ENCODE measurements around the gene CDCA4. TPM values are rescaled to one million over a fixed set of nuclear protein-coding genes. Genes with fewer than 3 reads are reported as not detected.

Gene CDCA4
- total and polyA plus RNA-seq, 10 donors: 5.8 to 15.1 (median 8.6) TPM

DNA sequence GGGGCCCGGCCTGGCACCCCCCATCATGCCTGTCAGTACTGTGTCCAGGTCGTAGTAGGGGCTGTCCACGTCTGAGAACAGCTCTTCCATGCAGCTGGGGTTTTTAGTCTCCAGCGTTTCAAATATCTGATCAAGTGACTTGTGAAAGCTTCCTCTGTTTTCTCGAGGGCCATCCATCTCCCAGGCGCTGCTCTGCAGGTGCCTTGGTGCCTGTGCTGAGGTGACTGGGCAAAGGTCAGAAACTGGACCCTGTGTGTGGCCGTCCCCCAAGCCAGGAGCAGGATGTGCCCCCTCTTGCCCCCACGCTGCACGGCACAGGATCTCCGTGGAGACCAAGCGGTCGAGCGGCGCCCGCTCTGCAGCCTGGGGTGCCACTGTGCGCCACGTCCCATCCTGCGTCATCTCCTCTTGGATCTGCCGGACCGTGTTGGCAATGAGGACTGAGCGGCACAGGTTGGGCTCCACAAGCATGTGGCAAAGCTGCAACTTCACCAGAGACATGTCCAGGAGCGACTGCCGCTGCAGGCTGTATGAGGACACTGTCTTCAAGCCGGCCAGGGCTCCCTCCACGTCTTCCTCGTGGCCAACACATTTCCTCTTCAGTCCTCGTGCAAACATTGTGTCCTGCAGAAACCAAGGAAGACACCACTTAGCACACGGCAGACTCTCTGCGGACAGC lies 9.4 kb downstream of the CDCA4 start:
- Histone ChIP-seq H3K36me3 (peaks cover 0 to 64% (median 37%) of the 10 kb centered on the region in 6 donors), H3K27me3 (replicated peaks in 1 of 7) (no peaks in the 10 kb centered on the region), H3K4me3 (no peak overlapping the region), H3K27ac (no peak overlapping the region), H3K4me1 (peaks cover 0 to 47% (median 18%) of the 10 kb centered on the region in 6 donors), H3K9me3 (no peaks in the 10 kb centered on the region)
- 84 to 87% (median 87%) methylated on average over 16 to 29 of the region's 29 CpGs for whole genome bisulfite sequencing, 5 donors
- intact Hi-C loops (cut with DNase I; ENCODE audit: low total_unique reads): no loop called here
- no peak for TF ChIP-seq POLR2A (IDR thresholded peaks at IDR 0.05)
- no peak for TF ChIP-seq CTCF (IDR thresholded peaks at IDR 0.05 in 8 of 11, conservative IDR thresholded peaks at IDR 0.05 in 3 of 11)
- TF ChIP-seq POLR2AphosphoS5 (IDR thresholded peaks at IDR 0.05): no peak
- peak; percentile 67 for DNase-seq

DNA sequence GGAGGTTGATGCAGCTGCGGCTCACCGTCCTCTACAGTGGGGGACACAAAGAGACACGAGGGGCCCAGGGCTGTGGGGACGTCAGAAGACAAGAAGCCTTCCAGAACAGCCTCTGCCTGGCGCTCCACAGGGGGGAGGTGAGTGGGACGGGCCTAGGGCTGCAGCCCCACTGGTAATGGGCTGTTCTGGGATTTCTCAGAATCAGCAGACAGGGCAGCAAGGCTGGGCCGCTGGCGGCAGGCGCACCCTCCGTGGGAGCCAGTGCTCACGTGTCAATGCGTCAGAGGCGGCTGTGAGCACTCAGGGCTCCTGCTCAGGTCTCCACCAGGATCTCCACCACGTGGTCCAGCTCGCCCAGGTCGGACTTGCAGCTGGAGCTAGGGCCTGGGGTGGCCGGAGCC lies 10.0 kb downstream of the CDCA4 start:
- 66 to 88% (median 84%) methylated on average over 6 to 17 of the region's 17 CpGs for WGBS, 5 donors
- intact Hi-C loops (cut with DNase I; ENCODE audit: low total_unique reads): no loop called here
- Histone ChIP-seq H3K27ac (no peak overlapping the region), H3K4me3 (no peak overlapping the region), H3K4me1 (peaks cover 0 to 41% (median 16%) of the 10 kb centered on the region in 6 donors), H3K9me3 (no peaks in the 10 kb centered on the region), H3K27me3 (replicated peaks in 1 of 7) (no peaks in the 10 kb centered on the region), H3K36me3 (peaks cover 0 to 70% (median 37%) of the 10 kb centered on the region in 6 donors)
- DNase-seq: peak; percentile 72
- TF ChIP-seq POLR2A (IDR thresholded peaks at IDR 0.05) (no peak), POLR2AphosphoS5 (IDR thresholded peaks at IDR 0.05) (no peak), CTCF (IDR thresholded peaks at IDR 0.05 in 8 of 11, conservative IDR thresholded peaks at IDR 0.05 in 3 of 11) (no peak)

- H3K9me3 ChIP-seq: no peaks in the 10 kb centered on the region
- peak; percentile 21 for DNase-seq
- TF ChIP-seq CTCF (IDR thresholded peaks at IDR 0.05 in 8 of 11, conservative IDR thresholded peaks at IDR 0.05 in 3 of 11) (no peak), POLR2A (IDR thresholded peaks at IDR 0.05) (no peak), POLR2AphosphoS5 (IDR thresholded peaks at IDR 0.05) (no peak)
- no peak overlapping the region for H3K27ac ChIP-seq
- WGBS, 5 donors: 88 to 95% (median 94%) methylated on average over 4 of the region's 4 CpGs
- H3K4me1 ChIP-seq: peaks cover 0 to 33% (median 14%) of the 10 kb centered on the region in 6 donors
- H3K27me3 ChIP-seq (replicated peaks in 1 of 7): no peaks in the 10 kb centered on the region
- peaks cover 0 to 70% (median 37%) of the 10 kb centered on the region in 6 donors for H3K36me3 ChIP-seq
- intact Hi-C loops (cut with DNase I; ENCODE audit: low total_unique reads): no loop called here
- no peak overlapping the region for H3K4me3 ChIP-seq
Measured at GRCh38 chr14:105010106-105010505, 10.8 kb downstream of the CDCA4 start.

DNA sequence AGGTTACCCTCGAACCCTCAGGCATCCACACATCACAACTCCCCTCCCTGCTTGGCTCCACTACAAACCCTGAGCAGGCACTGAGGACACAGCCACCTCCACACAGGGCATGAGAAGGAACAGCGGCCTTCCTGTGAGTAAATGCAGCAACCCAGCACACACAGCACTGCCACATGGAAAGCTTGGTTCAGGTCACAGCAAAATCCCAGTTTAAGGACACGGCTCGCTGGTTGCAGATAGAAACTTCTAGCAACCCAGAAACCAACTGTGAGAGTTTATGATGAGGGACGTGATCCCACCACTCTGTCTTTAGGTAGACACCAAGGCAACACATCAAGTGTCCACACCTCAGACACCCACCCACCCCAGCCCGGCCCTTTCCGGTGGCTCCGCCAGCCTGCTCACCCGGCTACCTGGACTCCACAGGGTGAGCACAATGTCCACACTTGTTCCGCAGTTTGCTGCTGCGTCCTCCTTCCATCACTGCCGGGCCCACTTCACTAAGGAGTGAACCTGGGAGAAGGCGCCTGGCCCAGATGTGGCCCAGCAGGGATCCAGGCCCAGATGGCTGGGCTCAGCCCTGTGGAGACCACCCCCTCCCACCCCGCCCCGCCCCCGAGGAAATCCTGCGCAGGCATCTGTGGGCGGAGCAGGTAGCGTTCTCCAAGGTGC lies 13.2 kb downstream of the CDCA4 start:
- Histone ChIP-seq H3K4me1 (peaks cover 0 to 10% (median 2%) of the 10 kb centered on the region in 6 donors), H3K36me3 (peaks cover 0 to 69% (median 37%) of the 10 kb centered on the region in 6 donors), H3K4me3 (no peak overlapping the region), H3K27ac (no peak overlapping the region), H3K27me3 (replicated peaks in 1 of 7) (no peaks in the 10 kb centered on the region), H3K9me3 (no peaks in the 10 kb centered on the region)
- TF ChIP-seq CTCF (IDR thresholded peaks at IDR 0.05 in 8 of 11, conservative IDR thresholded peaks at IDR 0.05 in 3 of 11): no peak
- intact Hi-C loops (cut with DNase I; ENCODE audit: low total_unique reads): no loop called here
- DNase-seq: peak; percentile 35
- 89 to 98% (median 97%) methylated on average over 19 of the region's 19 CpGs for WGBS, 5 donors

Data from spleen (tissue), 11 donors.